Measurements from ENCODE around the gene HTT-AS. TPM values are rescaled to one million over a fixed set of nuclear protein-coding genes. Genes with fewer than 3 reads are reported as not detected.

Gene HTT-AS
- total RNA-seq, 1 donor from 2014 or later, result not detected

- ATAC-seq, result no peak
- peak; percentile 53 for DNase-seq (ENCODE audit: low spot score)
- intact Hi-C loops (cut with DNase I), result no loop called here
Measured at GRCh38 chr4:3036131-3036952, 38.0 kb downstream of the HTT-AS start.

GRCh38 chr4:3035674-3036073 lies 38.7 kb downstream of the HTT-AS start:
- intact Hi-C loops (cut with DNase I), result no loop called here
- no peak for ATAC-seq
- peak; percentile 18 for DNase-seq (ENCODE audit: low spot score)

- intact Hi-C loops (cut with DNase I), result no loop called here
- DNase-seq (ENCODE audit: low spot score), result peak; percentile 40
- no peak for ATAC-seq
Measured at GRCh38 chr4:3035249-3035648, 39.1 kb downstream of the HTT-AS start.

- DNase-seq (ENCODE audit: low spot score) (peak; percentile 25), ATAC-seq (no peak)
- intact Hi-C loops (cut with DNase I), result no loop called here
Measured at GRCh38 chr4:3034231-3034630, 40.1 kb downstream of the HTT-AS start.

- intact Hi-C loops (cut with DNase I), result no loop called here
- ATAC-seq (no peak), DNase-seq (ENCODE audit: low spot score) (peak; percentile 60)
Measured at GRCh38 chr4:3031357-3032082, 42.8 kb downstream of the HTT-AS start.

- intact Hi-C loops (cut with DNase I), result no loop called here
Measured at GRCh38 chr4:3030566-3031356, 43.6 kb downstream of the HTT-AS start.

GRCh38 chr4:3029464-3029863 lies 44.9 kb downstream of the HTT-AS start:
- intact Hi-C loops (cut with DNase I), result no loop called here
- ATAC-seq, result no peak
- DNase-seq (ENCODE audit: low spot score), result peak; percentile 7

More at GRCh38 chr4:3030566-3031356, 43.6 kb downstream of the HTT-AS start:
- no peak for ATAC-seq
- DNase-seq (ENCODE audit: low spot score), result peak; percentile 38

GRCh38 chr4:3026540-3026939 lies 47.8 kb downstream of the HTT-AS start:
- DNase-seq (ENCODE audit: low spot score) (no peak), ATAC-seq (no peak)
- intact Hi-C loops (cut with DNase I), result no loop called here

GRCh38 chr4:3025881-3026280 lies 48.5 kb downstream of the HTT-AS start:
- intact Hi-C loops (cut with DNase I), result no loop called here
- no peak for DNase-seq (ENCODE audit: low spot score)
- ATAC-seq, result no peak

GRCh38 chr4:3022651-3023050 lies 51.7 kb downstream of the HTT-AS start:
- intact Hi-C loops (cut with DNase I), result no loop called here
- DNase-seq (ENCODE audit: low spot score) (no peak), ATAC-seq (no peak)

- intact Hi-C loops (cut with DNase I), result no loop called here
- ATAC-seq (no peak), DNase-seq (ENCODE audit: low spot score) (no peak)
Measured at GRCh38 chr4:3022112-3022511, 52.2 kb downstream of the HTT-AS start.

GRCh38 chr4:3021627-3022026 lies 52.7 kb downstream of the HTT-AS start:
- DNase-seq (ENCODE audit: low spot score) (peak; percentile 22), ATAC-seq (no peak)
- intact Hi-C loops (cut with DNase I), result no loop called here

- intact Hi-C loops (cut with DNase I), result no loop called here
- ATAC-seq (no peak), DNase-seq (ENCODE audit: low spot score) (no peak)
Measured at GRCh38 chr4:3021127-3021526, 53.2 kb downstream of the HTT-AS start.

- ATAC-seq (no peak), DNase-seq (ENCODE audit: low spot score) (no peak)
- intact Hi-C loops (cut with DNase I), result no loop called here
Measured at GRCh38 chr4:3019145-3019846, 55.0 kb downstream of the HTT-AS start.

GRCh38 chr4:3017504-3017903 lies 56.8 kb downstream of the HTT-AS start:
- intact Hi-C loops (cut with DNase I), result no loop called here
- ATAC-seq (no peak), DNase-seq (ENCODE audit: low spot score) (no peak)

GRCh38 chr4:3016961-3017360 lies 57.4 kb downstream of the HTT-AS start:
- DNase-seq (ENCODE audit: low spot score), result peak; percentile 14
- ATAC-seq, result no peak
- intact Hi-C loops (cut with DNase I), result no loop called here

- no peak for DNase-seq (ENCODE audit: low spot score)
- intact Hi-C loops (cut with DNase I), result no loop called here
- ATAC-seq, result no peak
Measured at GRCh38 chr4:3013839-3014350, 60.4 kb downstream of the HTT-AS start.
